Measurements from ENCODE around the gene CARMIL1. TPM values are rescaled to one million over a fixed set of nuclear protein-coding genes. Genes with fewer than 3 reads are reported as not detected.

CARMIL1 gene
- polyA plus RNA-seq, 1 of the 3 experiments (the other 2 are of a cell fraction), result 1.7 TPM

DNA sequence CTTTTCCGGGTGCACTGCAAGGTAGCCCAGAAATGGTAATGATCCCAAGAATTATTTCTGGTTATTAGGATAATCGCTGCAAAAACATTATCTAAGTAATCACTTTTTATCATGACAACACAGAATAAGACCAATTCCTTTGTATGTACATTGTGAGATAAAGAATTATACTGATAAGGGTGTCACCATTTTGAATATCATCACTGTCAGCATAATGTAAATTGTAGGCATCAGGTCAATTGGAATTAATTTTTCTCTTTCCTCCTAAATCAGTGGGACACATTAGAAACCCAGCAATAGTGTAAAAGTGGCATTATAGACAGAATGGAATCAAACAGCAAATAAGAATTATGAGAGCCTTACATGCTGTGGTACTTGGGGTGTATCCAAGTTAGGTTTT, 189.7 kb downstream of the CARMIL1 start:
- WGBS (ENCODE audit: low lambda C conversion rate), result 81% methylated on average over 2 of the region's 2 CpGs
- CTCF ChIA-PET, result interaction anchor here (1.0 to 2.2 kb wide), 3 partner anchors 12 to 190 kb away, joined by 3 to 7 read pairs (median 3); partner anchors contain the start of gene CARMIL1
- H3K27ac ChIP-seq (ENCODE audit: low read depth in 2 of 2, low read length in 1 of 2), result no peak overlapping the region
- no peak for DNase-seq
- H3F3A ChIP-seq (replicated peaks; ENCODE audit: insufficient read depth), result no peaks in the 10 kb centered on the region
- H3K36me3 ChIP-seq (replicated peaks in 1 of 2; ENCODE audit: control insufficient read depth in 1 of 2, insufficient read depth in 2 of 2, low read length in 1 of 2), result no peaks in the 10 kb centered on the region
- H3K27me3 ChIP-seq (ENCODE audit: insufficient read depth), result no peaks in the 10 kb centered on the region
- H3K79me2 ChIP-seq (ENCODE audit: insufficient read depth), result no peaks in the 10 kb centered on the region
- H4K20me1 ChIP-seq (ENCODE audit: insufficient read depth), result no peaks in the 10 kb centered on the region
- TF ChIP-seq, protein P1, sequence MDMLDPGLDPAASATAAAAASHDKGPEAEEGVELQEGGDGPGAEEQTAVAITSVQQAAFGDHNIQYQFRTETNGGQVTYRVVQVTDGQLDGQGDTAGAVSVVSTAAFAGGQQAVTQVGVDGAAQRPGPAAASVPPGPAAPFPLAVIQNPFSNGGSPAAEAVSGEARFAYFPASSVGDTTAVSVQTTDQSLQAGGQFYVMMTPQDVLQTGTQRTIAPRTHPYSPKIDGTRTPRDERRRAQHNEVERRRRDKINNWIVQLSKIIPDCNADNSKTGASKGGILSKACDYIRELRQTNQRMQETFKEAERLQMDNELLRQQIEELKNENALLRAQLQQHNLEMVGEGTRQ (IDR thresholded peaks at IDR 0.05; ENCODE audit: borderline replicate concordance, low read depth, low read length), result no peak
- TF ChIP-seq CTCF (IDR thresholded peaks at IDR 0.05), result no peak
- no peak for TF ChIP-seq MXI1 (IDR thresholded peaks at IDR 0.05; ENCODE audit: low read depth, low read length)
- no peak for TF ChIP-seq TAF1 (IDR thresholded peaks at IDR 0.05; ENCODE audit: borderline replicate concordance, low read depth, low read length)
- TF ChIP-seq GABPA (IDR thresholded peaks at IDR 0.05; ENCODE audit: low read depth), result no peak
- no peak for TF ChIP-seq EP300 (IDR thresholded peaks at IDR 0.05; ENCODE audit: borderline replicate concordance in 1 of 2, low read depth in 1 of 2, low read length in 1 of 2)
- TF ChIP-seq, protein P2, sequence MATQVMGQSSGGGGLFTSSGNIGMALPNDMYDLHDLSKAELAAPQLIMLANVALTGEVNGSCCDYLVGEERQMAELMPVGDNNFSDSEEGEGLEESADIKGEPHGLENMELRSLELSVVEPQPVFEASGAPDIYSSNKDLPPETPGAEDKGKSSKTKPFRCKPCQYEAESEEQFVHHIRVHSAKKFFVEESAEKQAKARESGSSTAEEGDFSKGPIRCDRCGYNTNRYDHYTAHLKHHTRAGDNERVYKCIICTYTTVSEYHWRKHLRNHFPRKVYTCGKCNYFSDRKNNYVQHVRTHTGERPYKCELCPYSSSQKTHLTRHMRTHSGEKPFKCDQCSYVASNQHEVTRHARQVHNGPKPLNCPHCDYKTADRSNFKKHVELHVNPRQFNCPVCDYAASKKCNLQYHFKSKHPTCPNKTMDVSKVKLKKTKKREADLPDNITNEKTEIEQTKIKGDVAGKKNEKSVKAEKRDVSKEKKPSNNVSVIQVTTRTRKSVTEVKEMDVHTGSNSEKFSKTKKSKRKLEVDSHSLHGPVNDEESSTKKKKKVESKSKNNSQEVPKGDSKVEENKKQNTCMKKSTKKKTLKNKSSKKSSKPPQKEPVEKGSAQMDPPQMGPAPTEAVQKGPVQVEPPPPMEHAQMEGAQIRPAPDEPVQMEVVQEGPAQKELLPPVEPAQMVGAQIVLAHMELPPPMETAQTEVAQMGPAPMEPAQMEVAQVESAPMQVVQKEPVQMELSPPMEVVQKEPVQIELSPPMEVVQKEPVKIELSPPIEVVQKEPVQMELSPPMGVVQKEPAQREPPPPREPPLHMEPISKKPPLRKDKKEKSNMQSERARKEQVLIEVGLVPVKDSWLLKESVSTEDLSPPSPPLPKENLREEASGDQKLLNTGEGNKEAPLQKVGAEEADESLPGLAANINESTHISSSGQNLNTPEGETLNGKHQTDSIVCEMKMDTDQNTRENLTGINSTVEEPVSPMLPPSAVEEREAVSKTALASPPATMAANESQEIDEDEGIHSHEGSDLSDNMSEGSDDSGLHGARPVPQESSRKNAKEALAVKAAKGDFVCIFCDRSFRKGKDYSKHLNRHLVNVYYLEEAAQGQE (IDR thresholded peaks at IDR 0.05; ENCODE audit: low read depth, low read length), result no peak
- TF ChIP-seq MEF2A (IDR thresholded peaks at IDR 0.05; ENCODE audit: borderline replicate concordance, low read depth), result no peak
- TF ChIP-seq GATA2 (CRISPR knock-in tag; IDR thresholded peaks at IDR 0.05), result no peak
- TF ChIP-seq CHD2 (IDR thresholded peaks at IDR 0.05; ENCODE audit: low read length, partially characterized antibody), result no peak
- TF ChIP-seq TCF12 (IDR thresholded peaks at IDR 0.05), result no peak
- TF ChIP-seq NFIC (IDR thresholded peaks at IDR 0.05; ENCODE audit: borderline replicate concordance), result no peak
- no peak overlapping the region for H3K4me3 ChIP-seq (ENCODE audit: low read depth in 2 of 2, low read length in 1 of 2)
- POLR2A ChIA-PET, result no interaction called here
- H3K4me2 ChIP-seq, result no peak overlapping the region
- H2AFZ ChIP-seq (ENCODE audit: low read depth), result no peak overlapping the region
- no peaks in the 10 kb centered on the region for H3K9me2 ChIP-seq
- H3K9ac ChIP-seq, result no peak overlapping the region
- no peaks in the 10 kb centered on the region for H3K4me1 ChIP-seq (ENCODE audit: control insufficient read depth in 1 of 2, insufficient read depth in 2 of 2, low read depth in 1 of 2, low read length in 1 of 2)
- H3K9me3 ChIP-seq, result no peaks in the 10 kb centered on the region
